Activated CD4-positive, alpha-beta T cell treated with anti-CD3 and anti-CD28 coated beads for 1 hour (primary cell): ENCODE measurements around the gene RNF182.
"Not testable (repeated sequence)": the region's sequence is repeated elsewhere in the genome, so short reads cannot be mapped to it uniquely, and the experiment has no call there.

Source experiments
- DNase-seq: peaks from one replicate; pipeline ENCODE4 v3.0.0-alpha.2; 2020

Gene RNF182, protein sequence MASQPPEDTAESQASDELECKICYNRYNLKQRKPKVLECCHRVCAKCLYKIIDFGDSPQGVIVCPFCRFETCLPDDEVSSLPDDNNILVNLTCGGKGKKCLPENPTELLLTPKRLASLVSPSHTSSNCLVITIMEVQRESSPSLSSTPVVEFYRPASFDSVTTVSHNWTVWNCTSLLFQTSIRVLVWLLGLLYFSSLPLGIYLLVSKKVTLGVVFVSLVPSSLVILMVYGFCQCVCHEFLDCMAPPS

DNA sequence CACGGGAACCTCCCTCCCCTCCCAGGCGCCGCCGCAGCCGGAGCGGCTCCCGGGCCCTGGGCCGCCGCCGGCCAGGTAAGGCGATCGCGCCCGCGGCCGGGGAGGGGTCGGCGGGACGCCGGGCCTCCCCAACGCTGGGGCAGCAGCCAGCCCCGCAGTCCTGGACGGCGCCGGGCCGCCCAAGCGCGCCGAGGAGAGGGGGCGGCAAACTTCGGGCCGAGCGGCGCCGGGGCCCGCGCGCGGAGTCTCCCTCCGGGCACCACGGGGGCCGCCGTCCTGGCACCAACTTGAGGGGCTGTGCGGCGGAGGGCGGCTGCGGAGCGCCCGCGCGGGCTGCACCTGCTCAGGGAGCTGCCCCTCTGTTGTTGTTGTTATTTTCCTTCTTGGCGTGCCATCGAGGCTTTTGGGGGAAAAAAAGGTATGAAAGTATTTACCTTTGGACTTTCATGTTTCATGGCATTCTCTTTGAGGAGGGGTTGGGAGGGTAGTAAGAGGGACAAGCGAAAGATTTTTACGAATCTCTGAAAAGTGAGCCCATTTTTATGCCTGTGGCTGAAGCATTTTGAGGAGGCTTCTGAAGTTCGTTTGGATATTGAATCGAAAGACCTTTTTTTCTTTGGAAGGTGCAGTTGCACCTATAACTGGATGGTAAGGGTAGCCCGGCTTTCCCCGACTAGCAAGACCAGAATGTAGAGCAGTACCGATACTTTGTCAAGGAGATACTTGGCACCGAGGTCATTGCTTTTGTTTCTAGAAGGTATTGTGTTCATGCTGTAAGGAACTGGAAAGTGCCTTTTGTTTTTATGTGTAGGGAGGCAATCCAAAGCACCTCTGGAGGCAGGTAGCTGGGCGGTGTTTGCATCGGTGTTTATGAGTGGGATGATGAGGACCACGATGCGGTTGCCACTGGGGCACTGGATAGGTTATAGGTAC lies at the start of gene RNF182:
Gene RNF182, plus strand, starts transcription at position 4 of the 933 bp plus-strand sequence. CDS start 52,168 bp downstream, outside the sequence.
- DNase-seq: no peak

DNA sequence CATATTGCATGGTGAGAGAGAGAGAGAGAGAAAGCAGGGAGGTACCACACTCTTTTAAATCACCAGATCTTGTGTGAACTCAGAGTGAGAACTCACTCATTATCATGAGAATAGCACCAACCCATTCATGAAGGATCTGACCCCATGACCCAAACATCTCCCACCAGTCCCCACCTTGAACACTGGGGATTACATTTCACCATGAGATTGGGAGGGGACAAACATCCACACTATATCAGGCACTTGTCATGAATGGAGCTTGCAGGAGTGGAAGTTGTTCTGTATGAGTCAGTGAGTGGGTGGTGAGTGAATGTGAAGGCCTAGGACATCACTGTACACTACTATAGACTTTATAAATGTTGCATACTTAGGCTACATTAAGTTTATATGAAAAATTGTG lies 47.7 kb upstream of the RNF182 start:
- no peak for DNase-seq

DNA sequence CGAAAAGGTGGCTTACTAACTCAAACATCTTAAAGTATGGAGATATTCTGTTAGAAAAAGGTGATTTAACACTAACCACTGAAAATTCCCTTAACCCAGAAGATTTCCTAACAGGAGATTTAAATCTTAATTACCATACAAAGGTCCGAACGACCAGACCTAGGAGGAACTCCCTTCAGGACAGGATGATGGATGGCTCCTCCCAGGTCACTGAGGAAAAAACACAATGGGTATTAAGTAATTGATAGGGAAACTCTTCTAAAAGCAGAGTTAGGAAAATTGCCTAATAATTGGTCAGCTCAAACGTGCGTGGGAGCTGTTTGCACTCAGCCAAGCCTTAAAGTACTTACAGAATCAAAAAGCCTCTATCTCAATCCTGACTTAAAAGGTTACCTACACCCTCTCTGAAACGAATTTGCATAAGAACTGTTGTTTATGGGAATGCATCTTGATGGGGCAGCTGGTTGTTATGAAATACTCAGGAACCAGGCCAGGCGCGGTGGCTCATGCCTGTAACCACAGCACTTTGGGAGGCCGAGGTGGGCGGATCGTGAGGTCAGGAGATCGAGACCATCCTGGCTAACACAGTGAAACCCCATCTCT lies 44.6 kb upstream of the RNF182 start:
- DNase-seq: not testable (repeated sequence)

DNA sequence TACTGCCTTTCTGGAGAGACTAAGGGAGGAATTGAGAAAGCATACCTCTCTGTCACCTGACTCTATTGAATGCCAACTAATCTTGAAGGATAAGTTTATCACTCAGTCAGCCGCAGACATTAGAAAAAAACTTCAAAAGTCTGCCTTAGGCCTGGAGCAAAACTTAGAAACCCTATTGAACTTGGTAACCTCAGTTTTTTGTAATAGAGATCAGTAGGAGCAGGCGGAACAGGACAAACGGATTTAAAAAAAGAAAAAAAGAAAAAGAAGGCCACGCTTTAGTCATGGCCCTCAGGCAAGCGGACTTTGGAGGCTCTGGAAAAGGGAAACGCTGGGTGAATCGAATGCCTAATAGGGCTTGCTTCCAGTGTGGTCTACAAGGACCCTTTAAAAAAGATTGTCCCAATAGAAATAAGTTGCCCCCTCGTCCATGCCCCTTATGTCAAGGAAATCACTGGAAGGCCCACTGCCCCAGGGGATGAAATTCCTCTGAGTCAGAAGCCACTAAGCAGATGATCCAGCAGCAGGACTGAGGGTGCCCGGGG lies 43.1 kb upstream of the RNF182 start:
- DNase-seq: no peak

DNA sequence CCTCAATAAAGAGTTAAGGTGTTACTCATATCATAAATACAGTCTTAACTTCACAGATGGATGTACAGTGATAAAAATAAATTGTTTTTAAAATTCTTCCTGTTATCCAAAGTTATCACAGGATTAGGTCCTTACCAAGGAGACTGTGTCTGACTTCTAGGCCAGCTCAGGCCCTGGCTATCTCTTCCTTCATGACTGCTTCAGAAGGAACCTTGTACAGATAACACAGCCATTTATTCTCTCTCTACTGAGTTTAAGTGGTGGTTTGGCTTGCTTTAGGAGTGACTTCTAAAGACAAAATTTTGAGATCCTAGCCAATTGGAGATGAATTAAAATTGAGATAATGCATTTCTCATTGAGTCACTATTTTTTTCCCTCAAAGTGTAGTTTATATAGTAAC lies 40.8 kb upstream of the RNF182 start:
- DNase-seq: no peak

DNA sequence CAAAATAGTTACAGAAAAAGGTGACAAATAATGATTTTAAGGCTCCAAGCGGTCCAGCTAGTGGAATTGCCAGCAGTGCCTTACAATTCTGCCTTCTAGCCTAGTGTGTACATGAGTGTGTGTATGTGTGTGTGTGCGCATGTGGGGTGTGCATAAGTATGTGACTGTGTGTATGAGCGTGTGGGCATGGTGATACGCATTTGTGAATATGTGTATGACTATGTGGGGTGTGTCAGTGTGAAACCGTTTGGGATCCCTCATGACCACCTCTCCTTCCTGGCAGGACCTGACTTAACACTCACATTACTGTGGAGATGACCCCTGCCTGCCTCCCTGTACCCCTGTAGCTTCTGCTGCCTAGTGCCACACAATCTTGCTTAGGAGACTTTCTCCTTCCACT lies 40.4 kb upstream of the RNF182 start:
- no peak for DNase-seq

DNA sequence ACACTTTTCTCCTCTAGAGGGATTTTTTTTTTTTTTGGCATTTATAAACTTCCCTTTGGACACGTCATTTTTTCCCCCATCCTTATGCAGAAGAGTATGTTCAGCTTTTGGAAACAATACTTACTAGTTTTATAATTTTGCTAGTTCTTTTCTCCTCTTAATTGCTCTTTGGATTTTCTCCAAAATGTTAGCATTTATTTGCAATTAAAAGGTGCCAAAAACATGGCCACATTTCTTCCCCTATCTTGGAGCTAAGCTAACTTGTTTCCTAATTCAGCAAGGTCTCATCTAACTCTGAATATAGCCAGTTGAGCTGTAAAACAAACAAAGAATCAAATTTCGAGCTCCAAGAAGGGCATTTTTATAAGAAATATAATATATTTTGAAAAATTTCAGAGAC lies 39.2 kb upstream of the RNF182 start:
- no peak for DNase-seq

DNA sequence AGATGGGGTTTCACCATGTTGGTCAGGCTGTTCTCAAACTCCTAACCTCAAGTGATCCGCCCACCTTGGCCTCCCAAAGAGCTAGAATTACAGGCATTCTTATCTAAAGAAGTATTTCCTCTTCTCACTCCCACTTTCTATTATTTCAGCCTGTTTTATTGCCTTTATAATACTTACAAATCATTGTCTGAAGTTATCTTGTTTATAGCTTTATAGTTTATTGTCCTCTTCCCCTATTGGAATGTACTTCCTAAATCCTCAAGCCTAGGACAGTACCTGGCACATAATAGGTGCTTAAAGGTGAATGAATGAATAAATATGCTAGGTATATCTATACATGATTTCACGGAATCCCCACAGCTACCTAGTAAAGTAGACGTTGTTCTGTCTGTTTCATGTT lies 37.8 kb upstream of the RNF182 start:
- DNase-seq: no peak

DNA sequence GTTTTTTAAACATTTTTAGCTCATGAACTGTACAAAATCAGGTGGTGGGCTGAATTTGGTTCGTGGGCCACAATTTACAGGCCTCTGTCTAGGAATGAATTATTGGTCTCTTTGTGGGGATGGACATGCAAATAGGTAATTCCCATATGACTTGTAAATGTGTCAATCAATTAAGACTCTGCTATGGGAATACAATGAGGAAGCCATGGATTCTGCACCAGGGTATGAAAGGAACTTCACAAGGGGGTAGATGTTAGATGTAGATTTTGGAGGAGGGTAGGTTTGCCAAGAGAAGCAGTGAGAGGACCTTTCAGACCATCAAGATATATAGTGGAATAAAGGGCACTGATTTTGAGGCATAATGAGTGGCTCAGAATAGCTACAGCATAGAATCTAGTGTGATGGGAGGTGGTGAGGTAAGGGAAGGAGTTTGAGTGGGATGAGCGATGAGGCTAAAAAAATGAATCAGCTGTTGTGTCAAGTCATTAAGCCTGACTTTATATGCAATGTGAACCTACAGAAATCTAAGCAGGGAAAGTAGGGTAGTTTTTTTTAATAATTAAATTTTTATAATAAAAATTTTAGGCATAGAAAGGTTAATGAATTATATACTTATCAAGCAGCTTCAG lies 32.6 kb upstream of the RNF182 start:
- DNase-seq: no peak

DNA sequence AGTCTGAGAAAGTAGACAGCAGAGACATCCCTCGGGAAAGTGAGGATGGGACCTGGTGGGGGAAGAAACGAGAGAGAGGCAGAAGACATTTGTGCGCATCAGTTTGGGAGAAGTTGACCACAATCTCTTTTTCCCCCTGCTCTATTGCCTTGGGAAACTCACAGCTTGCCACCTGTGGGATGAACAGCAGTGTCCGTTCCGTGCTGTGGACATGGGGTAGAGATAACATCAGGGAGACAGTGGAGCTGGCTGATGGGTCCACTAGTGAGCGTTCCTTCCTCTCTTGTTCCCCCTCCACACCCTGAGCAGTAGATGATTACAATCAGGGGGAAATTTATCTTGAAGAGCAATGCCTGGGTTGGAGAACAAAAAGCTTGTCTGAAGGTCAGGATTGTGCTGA lies 21.8 kb upstream of the RNF182 start:
- no peak for DNase-seq

DNA sequence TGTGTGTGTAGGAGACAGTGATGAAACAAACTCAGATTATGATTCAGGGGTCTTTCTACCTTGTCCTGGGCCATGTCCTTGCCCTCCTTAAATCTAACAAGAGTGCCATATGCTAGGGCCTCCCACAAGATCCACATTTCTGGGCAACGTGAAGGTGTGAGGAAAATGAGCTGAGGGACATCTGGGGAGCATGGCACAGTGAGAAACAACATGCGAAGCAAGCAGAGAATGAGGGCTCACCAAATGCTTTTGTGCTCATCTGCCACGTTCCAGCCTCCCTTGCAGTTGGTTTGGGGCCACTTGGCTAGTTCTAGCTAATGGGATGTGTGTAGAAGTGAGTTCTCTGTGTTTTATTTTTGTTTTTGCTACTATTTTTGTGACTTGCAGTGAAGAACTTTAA lies 21.4 kb upstream of the RNF182 start:
- no peak for DNase-seq

DNA sequence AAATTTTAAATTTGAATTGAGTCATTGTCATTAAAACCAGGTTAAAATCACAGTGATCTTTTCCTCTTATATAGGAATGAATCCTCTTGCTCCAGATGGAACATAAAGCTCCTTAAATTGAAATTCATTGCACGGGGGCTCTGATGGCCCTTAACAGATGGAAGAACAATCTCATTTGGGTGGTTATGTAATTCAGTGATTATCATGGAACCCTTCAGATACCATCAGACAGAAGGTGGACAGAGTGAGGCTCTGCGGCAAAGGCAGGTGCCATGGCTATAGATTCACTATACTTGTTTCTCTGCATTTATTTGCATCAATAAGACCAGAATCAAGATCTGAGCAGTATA lies 17.8 kb upstream of the RNF182 start:
- DNase-seq: no peak

DNA sequence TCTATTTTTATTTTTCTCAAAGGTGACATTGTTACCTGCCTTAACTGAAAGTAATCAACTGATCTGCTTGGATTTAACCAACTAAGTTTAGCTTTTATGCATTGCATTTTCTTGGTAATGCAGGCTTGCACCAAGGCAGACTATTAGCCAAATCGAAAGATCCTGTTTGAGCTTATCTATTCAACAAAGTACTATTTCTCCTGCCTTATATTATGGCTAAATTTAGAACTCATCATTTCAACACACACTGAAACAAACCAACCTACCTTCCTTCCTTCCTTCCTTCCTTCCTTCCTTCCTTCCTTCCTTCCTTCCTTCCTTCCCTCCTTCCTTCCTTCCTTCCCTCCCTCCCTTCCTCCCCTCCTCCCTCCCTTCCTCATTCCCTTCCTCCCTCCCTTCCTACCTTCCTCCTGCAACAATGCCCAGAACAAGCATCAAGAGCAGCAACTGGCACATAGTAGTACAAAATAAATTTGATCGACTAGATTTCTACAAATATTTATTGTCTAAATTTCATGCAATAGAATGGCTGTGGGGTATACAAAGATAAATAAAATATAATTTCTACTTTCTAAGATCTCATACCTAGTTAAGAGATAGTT lies 17.0 kb upstream of the RNF182 start:
- DNase-seq: no peak

DNA sequence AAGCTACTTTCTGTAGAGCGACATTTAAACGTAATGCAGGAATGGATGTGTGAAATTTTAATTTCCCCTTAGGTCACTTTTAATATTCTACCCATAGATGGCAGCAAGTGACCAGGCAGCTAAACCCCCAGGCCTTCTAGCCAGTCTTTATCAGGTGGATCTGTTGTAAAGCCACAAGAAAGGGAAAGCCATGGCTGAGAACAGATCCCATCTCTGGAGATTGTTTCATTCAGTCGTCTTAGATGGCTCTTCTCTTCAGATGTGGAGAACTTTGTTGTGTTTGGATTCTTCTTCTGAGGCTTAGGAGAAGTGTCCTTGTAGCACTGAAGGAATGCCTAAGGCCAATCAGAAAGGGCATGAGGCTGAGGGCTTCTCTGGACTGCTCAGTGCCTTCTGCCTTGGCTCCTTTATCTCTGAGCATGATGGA lies 15.8 kb upstream of the RNF182 start:
- DNase-seq: no peak

DNA sequence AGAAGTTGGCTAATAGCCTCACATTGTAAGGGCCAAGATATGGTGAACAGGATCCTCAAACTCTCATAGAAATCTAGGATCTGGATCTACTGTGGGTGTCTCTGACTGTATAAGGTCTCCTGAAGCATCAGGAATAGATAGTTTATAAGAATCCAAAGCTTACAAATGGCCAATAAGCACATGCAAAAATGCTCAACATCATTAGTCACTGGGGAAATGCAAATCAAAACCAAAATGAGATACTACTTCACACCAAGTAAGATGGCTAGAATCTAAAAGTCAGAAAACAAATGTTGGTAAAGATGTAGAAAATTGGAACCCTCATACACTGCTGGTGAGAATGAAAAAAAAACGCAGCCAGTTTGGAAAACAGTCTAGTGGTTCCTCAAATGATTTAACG lies 14.3 kb upstream of the RNF182 start:
- no peak for DNase-seq

DNA sequence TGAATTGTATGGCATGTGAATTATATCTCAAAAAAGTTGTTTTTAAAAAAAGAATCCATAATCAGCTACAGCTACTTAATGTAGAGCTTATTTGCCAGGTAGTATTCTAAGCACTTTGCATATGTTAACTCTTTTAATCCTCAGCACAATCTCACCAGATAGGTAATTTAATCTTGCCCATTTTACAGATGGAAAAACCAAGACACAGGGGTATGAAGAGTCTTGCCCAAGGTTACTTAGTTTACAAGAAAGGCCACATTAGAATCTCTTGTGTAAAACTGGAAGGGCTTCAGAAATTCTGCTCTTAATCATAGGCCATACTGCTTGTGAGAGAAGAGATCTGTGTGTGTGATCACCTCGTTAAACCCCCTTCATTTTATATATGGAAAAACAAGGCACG lies 13.4 kb upstream of the RNF182 start:
- no peak for DNase-seq

DNA sequence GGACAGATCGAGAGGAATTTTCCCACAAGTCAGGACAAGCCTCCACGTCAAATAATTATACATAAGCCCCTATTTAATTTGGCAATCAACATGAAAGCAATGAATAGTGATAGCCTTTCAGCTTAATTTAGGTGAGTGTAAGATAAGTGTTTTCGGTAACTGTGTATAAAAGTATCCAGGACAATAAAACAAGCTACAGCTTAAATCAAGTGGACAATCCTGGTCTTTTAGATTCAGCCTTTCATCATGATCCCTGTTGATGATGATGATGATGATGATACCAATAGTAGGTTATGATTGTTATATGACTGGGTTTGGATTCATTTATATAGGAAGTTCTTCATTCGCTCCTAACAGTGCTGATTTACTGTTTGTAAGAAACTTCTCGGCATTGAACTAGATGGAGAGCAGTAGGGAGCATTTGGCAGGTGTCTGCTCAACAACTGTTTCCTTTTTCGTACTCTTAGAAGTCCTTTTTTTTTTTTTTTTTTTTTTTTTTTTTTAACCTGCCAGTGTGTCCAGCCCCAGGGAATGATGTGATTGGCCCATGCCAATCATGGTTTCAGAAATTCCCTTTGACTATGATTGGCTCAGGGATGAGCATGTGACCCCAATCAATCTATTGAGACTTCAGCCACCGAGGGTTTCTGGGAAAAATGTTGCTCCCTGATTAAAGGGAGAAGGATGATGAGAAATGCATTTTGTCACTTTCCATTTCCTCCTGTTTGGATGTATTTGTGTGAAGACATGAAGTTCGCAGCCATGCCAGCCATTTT lies 11.3 kb upstream of the RNF182 start:
- no peak for DNase-seq

DNA sequence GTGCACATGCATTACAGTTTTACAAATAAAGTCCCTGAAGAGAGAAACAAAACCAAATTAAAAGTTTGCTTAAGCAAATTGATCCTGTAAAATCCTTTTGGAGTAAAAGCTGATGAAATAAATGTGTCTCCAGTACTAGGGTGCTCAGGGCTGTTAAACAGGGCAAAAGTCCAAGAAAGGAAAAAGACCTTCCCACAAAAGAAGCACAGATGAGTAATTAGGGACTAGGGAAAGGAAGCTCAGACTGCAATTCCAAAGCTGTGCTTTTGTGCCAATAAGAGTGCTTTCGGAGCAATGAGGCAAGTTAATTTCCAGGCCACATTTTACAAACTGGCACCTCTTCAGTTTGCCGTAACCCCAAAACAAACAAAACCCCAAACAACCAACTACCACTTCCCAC lies 10.4 kb upstream of the RNF182 start:
- no peak for DNase-seq

DNA sequence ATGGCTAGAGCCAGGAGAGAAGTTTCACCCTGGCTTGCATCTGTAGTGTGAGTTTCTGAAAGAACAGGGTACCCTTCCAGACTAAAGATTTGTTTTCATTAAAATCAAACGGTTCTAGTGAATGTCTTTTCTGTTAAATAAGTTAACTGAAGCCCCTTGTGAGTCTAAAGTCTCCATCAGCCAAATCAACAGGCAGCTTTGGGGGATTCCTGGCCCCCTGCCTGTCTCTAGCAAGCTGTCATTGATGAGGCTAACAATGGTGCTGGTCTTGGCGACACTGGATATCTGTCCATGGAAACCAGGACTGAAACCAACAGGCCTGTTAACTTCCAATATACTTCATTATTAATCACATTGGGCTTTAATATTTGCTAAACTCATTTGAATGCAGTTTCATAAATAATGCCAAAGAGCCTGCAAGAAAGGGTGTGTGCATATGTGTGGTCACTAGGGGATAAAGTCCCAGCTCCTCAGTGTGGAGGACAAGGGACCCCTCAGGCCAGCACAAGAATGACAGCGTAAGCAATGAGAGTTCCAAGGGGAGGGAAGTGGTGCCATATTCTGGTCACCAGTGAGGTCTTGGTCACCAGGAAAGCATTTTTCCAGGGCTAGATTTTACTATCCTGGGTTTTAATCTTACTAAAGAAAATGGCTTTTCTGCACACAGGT lies 9.1 kb upstream of the RNF182 start:
- DNase-seq: no peak

DNA sequence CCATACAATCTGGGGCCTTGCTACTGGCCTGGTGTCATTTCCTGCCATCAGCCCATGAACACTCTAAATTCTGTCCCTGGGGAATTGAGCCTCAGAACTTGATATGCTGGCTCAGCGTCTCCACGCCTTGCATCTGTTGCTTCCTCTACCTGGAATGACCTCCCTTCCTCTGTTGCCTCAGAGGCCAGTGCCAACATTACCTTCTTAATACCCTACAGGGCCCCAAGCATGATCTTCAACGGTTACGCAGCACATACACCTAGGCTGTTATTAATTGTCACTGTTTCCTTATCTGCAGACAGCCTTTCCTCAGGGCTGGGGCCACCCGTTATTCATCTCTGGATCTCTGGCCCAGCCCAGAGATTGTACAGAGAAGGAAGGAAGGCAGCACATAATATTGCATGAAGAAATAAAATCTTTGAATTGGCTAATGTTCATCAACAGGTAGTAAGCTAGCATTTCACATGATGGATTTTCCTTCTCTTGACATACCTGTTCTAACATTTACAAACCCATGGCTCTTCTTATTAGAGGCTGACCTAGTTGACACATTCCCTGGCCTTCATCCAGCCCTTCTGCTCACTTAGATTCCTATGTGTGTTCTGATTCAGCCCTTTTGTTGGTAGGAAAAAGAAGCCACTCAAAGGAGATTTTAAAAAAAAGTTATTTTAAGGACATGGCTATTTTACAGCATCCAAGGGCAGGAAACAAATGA lies 8.4 kb upstream of the RNF182 start:
- no peak for DNase-seq

DNA sequence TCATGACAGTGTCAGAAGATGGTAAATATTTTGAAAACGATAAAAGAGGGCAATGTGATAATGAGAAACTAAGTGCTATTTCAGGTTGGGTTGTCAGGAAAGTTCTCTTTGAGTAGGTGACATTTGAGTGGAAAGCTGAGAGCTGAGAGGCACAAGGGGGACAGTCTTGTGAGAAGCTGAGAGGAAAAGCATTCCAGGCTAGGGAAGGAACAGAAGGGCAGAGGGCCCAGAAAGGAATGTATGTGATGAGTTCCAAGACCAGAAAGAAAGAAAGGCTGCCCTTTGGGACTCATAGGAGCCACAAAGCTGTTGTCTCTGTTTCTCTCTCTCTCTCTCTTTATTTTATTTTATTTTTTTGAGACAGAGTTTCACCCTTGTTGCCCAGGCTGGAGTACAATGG lies 7.6 kb upstream of the RNF182 start:
- DNase-seq: no peak
